Sigmoid colon (tissue), 7 donors: ENCODE results near the gene MRPL34. TPM values are rescaled to one million over a fixed set of nuclear protein-coding genes. Genes with fewer than 3 reads are reported as not detected.

ENCODE experiments used
- DNase-seq: peaks from one replicate; pipeline ENCODE4 v3.0.0-alpha.2; 2019
- H3K27ac ChIP-seq, 4 donors: fragments of 200-600 bp; sonication (generic); one replicate each; pipeline ENCODE4 v1.5.1; 2016 to 2019; ENCODE audit warnings: mild to moderate bottlenecking in 1 of 4
- H3K27me3 ChIP-seq, 3 donors: fragments of 200-600 bp; sonication (generic); one replicate each; pipeline ENCODE4 v1.5.1; 2019; ENCODE audit warnings: mild to moderate bottlenecking in 1 of 3
- H3K36me3 ChIP-seq, 4 donors: fragments of 200-600 bp; sonication (generic); one replicate each; pipeline ENCODE4 v1.5.1; 2016 to 2019
- H3K4me1 ChIP-seq, 4 donors: fragments of 200-600 bp; sonication (generic); one replicate each; pipeline ENCODE4 v1.5.1; 2017 to 2019
- H3K4me3 ChIP-seq, 4 donors: fragments of 200-600 bp; sonication (generic); one replicate each; pipeline ENCODE4 v1.5.1; 2017 to 2019; ENCODE audit warnings: mild to moderate bottlenecking in 2 of 4, moderate library complexity in 1 of 4
- H3K9me3 ChIP-seq, 4 donors: fragments of 200-600 bp in 3 of 4; sonication (generic) in 3 of 4; one replicate each; pipeline versions ENCODE4 v1.5.1 to v1.6.1; 2013 to 2019
- EP300 ChIP-seq, 4 donors: sonication (generic); formaldehyde crosslinking; IDR thresholded peaks; one replicate each; pipeline ENCODE4 v1.6.1; 2017; ENCODE audit warnings: antibody characterized with exemption in 4 of 4
- POLR2A ChIP-seq, 2 donors: fragments of 450-650 bp; IDR thresholded peaks; one replicate each; pipeline ENCODE4 v1.6.1; 2016; ENCODE audit warnings: antibody characterized with exemption in 2 of 2, mild to moderate bottlenecking in 2 of 2, moderate library complexity in 2 of 2
- POLR2AphosphoS5 ChIP-seq, 4 donors: sonication (generic); formaldehyde crosslinking; IDR thresholded peaks; one replicate each; pipeline ENCODE4 v1.6.1; 2017; ENCODE audit warnings: antibody characterized with exemption in 4 of 4
- WGBS, 2 donors: extraction: QIAGEN DNeasy Blood & Tissue Kit; methylation state at CpG; one replicate each; pipeline ENCODE4 v1.1.7; 2013; 5-methylcytosine and 5-hydroxymethylcytosine counted together
- intact Hi-C: fragments of 100-400 bp; cut with DNase I; formaldehyde crosslinking; loops from one replicate; pipeline ENCODE4 v1.15.1; 2023
- polyA plus RNA-seq, 3 donors: library from polyadenylated mRNA; stranded (reverse); fragments of 200-250 nt; gene quantifications; one replicate each; pipeline ENCODE4 v1.2.3, GENCODE V29; 2013
- total RNA-seq, 4 donors: library from RNA; depleted of rRNA; stranded (reverse); fragments of >200 nt; gene quantifications; one replicate each; pipeline ENCODE4 v1.1.0, GENCODE V29; 2016
- TF ChIP-seq, protein P1 (sequence below), 4 experiments: fragments of 450-650 bp in 3 of 4; fragments of 200-600 bp in 1 of 4; IDR thresholded peaks; one replicate each; pipeline ENCODE4 v1.5.1; 2016 to 2019; ENCODE audit warnings: antibody characterized with exemption in 4 of 4, mild to moderate bottlenecking in 3 of 4, moderate library complexity in 2 of 4
- donor health status: healthy with polysubstance abuse.
- donor health status: Bipolar disorder and iron deficiency.
- donor health status: healthy.

The MRPL34 gene
- total and polyA plus RNA-seq, 7 donors, result 174 to 476 (median 275) TPM

GRCh38 chr19:17303167-17303939 lies 2.3 kb upstream of the MRPL34 start, which contains the start of gene ABHD8:
Gene ABHD8 (minus strand): TSS chr19:17303425. CDS start chr19:17301616, 1,809 bp downstream.
- Histone ChIP-seq H3K27me3 (no peaks in the 10 kb centered on the region), H3K4me1 (peaks cover 0 to 61% (median 51%) of the 10 kb centered on the region in 4 donors), H3K4me3 (peak within 1 kb of the TSS; percentile 60 to 98 (median 68)), H3K27ac (peak within 1 kb of the TSS; percentile 92 to 97 (median 94)), H3K9me3 (peaks cover 0 to under 1% (median 0%) of the 10 kb centered on the region in 4 donors), H3K36me3 (peaks cover 0 to 16% (median 3%) of the 10 kb centered on the region in 4 donors)
- WGBS, 2 donors, result 2% methylated on average over 52 of the region's 52 CpGs
- DNase-seq, result peak; percentile 99
- intact Hi-C loops, result no loop called here
- TF ChIP-seq EP300 (IDR thresholded peaks at IDR 0.05) (no peak), POLR2A (IDR thresholded peaks at IDR 0.05) (peak; percentile 29 to 47), POLR2AphosphoS5 (IDR thresholded peaks at IDR 0.05) (peak; percentile 43 to 81 (median 78))
- TF ChIP-seq, protein P1, sequence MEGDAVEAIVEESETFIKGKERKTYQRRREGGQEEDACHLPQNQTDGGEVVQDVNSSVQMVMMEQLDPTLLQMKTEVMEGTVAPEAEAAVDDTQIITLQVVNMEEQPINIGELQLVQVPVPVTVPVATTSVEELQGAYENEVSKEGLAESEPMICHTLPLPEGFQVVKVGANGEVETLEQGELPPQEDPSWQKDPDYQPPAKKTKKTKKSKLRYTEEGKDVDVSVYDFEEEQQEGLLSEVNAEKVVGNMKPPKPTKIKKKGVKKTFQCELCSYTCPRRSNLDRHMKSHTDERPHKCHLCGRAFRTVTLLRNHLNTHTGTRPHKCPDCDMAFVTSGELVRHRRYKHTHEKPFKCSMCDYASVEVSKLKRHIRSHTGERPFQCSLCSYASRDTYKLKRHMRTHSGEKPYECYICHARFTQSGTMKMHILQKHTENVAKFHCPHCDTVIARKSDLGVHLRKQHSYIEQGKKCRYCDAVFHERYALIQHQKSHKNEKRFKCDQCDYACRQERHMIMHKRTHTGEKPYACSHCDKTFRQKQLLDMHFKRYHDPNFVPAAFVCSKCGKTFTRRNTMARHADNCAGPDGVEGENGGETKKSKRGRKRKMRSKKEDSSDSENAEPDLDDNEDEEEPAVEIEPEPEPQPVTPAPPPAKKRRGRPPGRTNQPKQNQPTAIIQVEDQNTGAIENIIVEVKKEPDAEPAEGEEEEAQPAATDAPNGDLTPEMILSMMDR (IDR thresholded peaks at IDR 0.05), result peak; percentile 75 to 91 (median 86)

GRCh38 chr19:17303940-17304267 lies 1.8 kb upstream of the MRPL34 start:
- H3K4me1 ChIP-seq, result peaks cover 0 to 65% (median 55%) of the 10 kb centered on the region in 4 donors
- intact Hi-C loops, result loop anchor here (2.0 kb wide), 1 partner anchor 31 kb away; the partner anchor contains the start of gene ANO8
- no peak for TF ChIP-seq POLR2AphosphoS5 (IDR thresholded peaks at IDR 0.05)
- TF ChIP-seq, protein P1 (IDR thresholded peaks at IDR 0.05), result no peak
- no peak for TF ChIP-seq POLR2A (IDR thresholded peaks at IDR 0.05)
- TF ChIP-seq EP300 (IDR thresholded peaks at IDR 0.05), result no peak
- no peaks in the 10 kb centered on the region for H3K27me3 ChIP-seq
- peak overlapping the region in 3 of 4 donors; percentile 60 to 98 (median 73) for H3K4me3 ChIP-seq
- WGBS, 2 donors, result 63 to 81% methylated on average over 12 of the region's 12 CpGs
- H3K9me3 ChIP-seq, result no peaks in the 10 kb centered on the region
- H3K36me3 ChIP-seq, result peaks cover 0 to 11% (median 2%) of the 10 kb centered on the region in 4 donors
- no peak for DNase-seq
- H3K27ac ChIP-seq, result peak overlapping the region; percentile 92 to 97 (median 94)

DNA sequence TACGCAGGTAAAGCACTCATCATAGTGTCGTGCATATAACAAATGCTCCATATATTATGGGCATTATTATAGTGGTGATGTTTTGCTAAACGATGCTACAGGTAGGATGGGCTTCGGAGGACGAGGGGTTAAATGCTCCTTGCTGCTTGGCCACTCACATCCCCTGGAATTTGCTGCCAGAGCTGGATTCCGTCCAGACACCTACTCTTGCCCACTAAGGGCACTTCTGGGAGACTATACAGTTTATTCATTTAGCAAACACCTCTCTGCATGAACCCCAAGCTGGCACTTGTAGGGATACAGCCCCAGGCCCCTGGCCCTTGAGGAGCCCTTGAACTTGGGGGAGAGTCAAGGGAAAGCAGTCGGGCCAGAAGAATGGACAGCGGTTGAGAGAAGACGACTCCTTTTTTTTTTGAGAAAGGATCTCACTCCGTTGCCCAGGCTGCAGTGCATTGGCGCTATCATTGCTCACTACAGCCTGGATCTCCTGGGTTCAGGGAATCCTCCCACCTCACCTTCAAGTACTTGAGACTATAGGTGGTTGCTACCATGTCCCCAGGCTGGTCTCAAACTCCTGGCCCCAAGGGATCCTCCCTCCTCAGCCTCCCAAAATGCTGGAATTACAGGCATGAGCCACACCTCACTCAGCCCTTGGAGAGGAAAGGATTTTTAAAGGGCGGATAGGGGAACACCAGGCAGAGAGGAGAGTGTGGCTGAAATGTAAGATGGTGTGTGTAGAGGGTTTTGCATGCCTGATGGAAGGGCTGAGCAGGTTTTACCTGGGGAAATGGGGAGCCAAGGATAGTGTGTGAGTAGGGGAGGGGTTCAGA lies 1.1 kb upstream of the MRPL34 start:
- TF ChIP-seq, protein P1 (IDR thresholded peaks at IDR 0.05), result no peak
- TF ChIP-seq POLR2A (IDR thresholded peaks at IDR 0.05) (no peak), EP300 (IDR thresholded peaks at IDR 0.05) (no peak), POLR2AphosphoS5 (IDR thresholded peaks at IDR 0.05) (no peak)
- Histone ChIP-seq H3K9me3 (no peaks in the 10 kb centered on the region), H3K4me1 (peaks cover 0 to 67% (median 56%) of the 10 kb centered on the region in 4 donors), H3K27me3 (no peaks in the 10 kb centered on the region), H3K27ac (peak overlapping the region; percentile 92 to 97 (median 94)), H3K4me3 (peak overlapping the region in 2 of 4 donors; percentile 67 to 74), H3K36me3 (peaks cover 0 to 10% (median 2%) of the 10 kb centered on the region in 4 donors)
- DNase-seq, result no peak
- intact Hi-C loops, result loop anchor here (2.0 to 5.0 kb wide), 2 partner anchors 30 to 57 kb away; partner anchors contain the start of genes ANO8 and NR2F6
- 41 to 73% methylated on average over 12 of the region's 12 CpGs for WGBS, 2 donors

DNA sequence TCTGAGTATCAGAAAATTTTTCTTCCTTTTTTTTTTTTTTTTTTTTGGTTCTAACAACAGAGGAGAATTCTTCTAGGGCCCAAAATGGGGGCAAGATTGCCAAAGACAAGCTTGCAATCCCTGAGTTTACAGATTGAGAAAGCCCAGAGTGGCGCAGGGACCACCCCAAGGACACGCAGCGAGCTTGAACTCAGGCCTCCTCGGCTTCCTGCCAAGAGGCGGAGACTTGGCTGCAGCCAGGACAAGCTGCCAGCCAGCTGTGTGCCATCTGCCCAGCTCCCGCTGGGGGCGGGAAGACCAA lies 506 bp upstream of the MRPL34 start:
- TF ChIP-seq POLR2A (IDR thresholded peaks at IDR 0.05), result no peak
- peak in 1 of 4 donors; percentile 58 for TF ChIP-seq POLR2AphosphoS5 (IDR thresholded peaks at IDR 0.05)
- peak in 1 of 4 donors; percentile 32 for TF ChIP-seq EP300 (IDR thresholded peaks at IDR 0.05)
- H3K27ac ChIP-seq, result peak overlapping the region; percentile 92 to 97 (median 94)
- H3K9me3 ChIP-seq, result no peaks in the 10 kb centered on the region
- peak overlapping the region; percentile 67 to 78 (median 72) for H3K4me3 ChIP-seq
- no peaks in the 10 kb centered on the region for H3K27me3 ChIP-seq
- peaks cover 0 to 10% (median 2%) of the 10 kb centered on the region in 4 donors for H3K36me3 ChIP-seq
- intact Hi-C loops, result loop anchor here (2.0 to 5.0 kb wide), 2 partner anchors 30 to 58 kb away; partner anchors contain the start of genes ANO8 and NR2F6
- DNase-seq, result no peak
- 1 to 2% methylated on average over 7 of the region's 7 CpGs for WGBS, 2 donors
- peaks cover 0 to 72% (median 61%) of the 10 kb centered on the region in 4 donors for H3K4me1 ChIP-seq
